Mucosa of stomach (tissue), 1 donor: ENCODE measurements around the gene NUDT19.
"Not testable (repeated sequence)": the region's sequence is repeated elsewhere in the genome, so short reads cannot be mapped to it uniquely, and the experiment has no call there.

ENCODE experiments used
- H3K27me3 ChIP-seq: one replicate; pipeline ENCODE4 v1.7.0; 2013; ENCODE audit warnings: mild to moderate bottlenecking, low read length; ENCODE audit not compliant: control insufficient read depth, insufficient read depth
- H3K36me3 ChIP-seq: one replicate; pipeline ENCODE4 v1.7.0; 2013; ENCODE audit warnings: low read length; ENCODE audit not compliant: control insufficient read depth, insufficient read depth
- H3K4me1 ChIP-seq: one replicate; pipeline ENCODE4 v1.7.0; 2013; ENCODE audit warnings: mild to moderate bottlenecking, low read length; ENCODE audit not compliant: control insufficient read depth, insufficient read depth
- H3K4me3 ChIP-seq: one replicate; pipeline ENCODE4 v1.7.0; 2013; ENCODE audit warnings: low read length
- H3K9ac ChIP-seq: one replicate; pipeline ENCODE4 v1.7.0; 2013; ENCODE audit warnings: mild to moderate bottlenecking, low read length, moderate library complexity
- H3K9me3 ChIP-seq: one replicate; pipeline ENCODE4 v1.7.0; 2013; ENCODE audit warnings: mild to moderate bottlenecking, low read length, moderate library complexity; ENCODE audit not compliant: control insufficient read depth
- donor health status: Pancreatic carcinoma.

Gene NUDT19

GRCh38 chr19:32719611-32720059, 28.0 kb downstream of the NUDT19 start, which contains the start of gene TDRD12:
TSS of gene TDRD12 (plus strand) at chr19:32719767. CDS start at chr19:32720073, 306 bp downstream.
- no peak within 1 kb of the TSS for H3K4me3 ChIP-seq

GRCh38 chr19:32720216-32720935, 28.8 kb downstream of the NUDT19 start:
- H3K4me3 ChIP-seq, result no peak overlapping the region
- H3K9ac ChIP-seq, result no peak overlapping the region
- no peaks in the 10 kb centered on the region for H3K9me3 ChIP-seq
- no peaks in the 10 kb centered on the region for H3K27me3 ChIP-seq
- H3K36me3 ChIP-seq, result no peaks in the 10 kb centered on the region
- H3K4me1 ChIP-seq, result no peaks in the 10 kb centered on the region

More at GRCh38 chr19:32719611-32720059, 28.0 kb downstream of the NUDT19 start, which contains the start of gene TDRD12:
- H3K4me1 ChIP-seq, result no peaks in the 10 kb centered on the region
- H3K36me3 ChIP-seq, result no peaks in the 10 kb centered on the region
- H3K9ac ChIP-seq, result no peak within 1 kb of the TSS
- no peaks in the 10 kb centered on the region for H3K27me3 ChIP-seq
- no peaks in the 10 kb centered on the region for H3K9me3 ChIP-seq

GRCh38 chr19:32720936-32721250, 29.3 kb downstream of the NUDT19 start:
- Histone ChIP-seq H3K4me1 (no peaks in the 10 kb centered on the region), H3K36me3 (no peaks in the 10 kb centered on the region), H3K27me3 (no peaks in the 10 kb centered on the region), H3K9me3 (no peaks in the 10 kb centered on the region), H3K9ac (no peak overlapping the region), H3K4me3 (no peak overlapping the region)

- H3K9me3 ChIP-seq, result no peaks in the 10 kb centered on the region
- no peaks in the 10 kb centered on the region for H3K36me3 ChIP-seq
- H3K4me3 ChIP-seq, result no peak overlapping the region
- peaks cover 6% of the 10 kb centered on the region for H3K27me3 ChIP-seq
- H3K9ac ChIP-seq, result no peak overlapping the region
- no peaks in the 10 kb centered on the region for H3K4me1 ChIP-seq
Observed at GRCh38 chr19:32735936-32736335, 44.3 kb downstream of the NUDT19 start.

GRCh38 chr19:32743021-32743420, 51.4 kb downstream of the NUDT19 start:
- H3K27me3 ChIP-seq, result peaks cover 6% of the 10 kb centered on the region
- H3K9me3 ChIP-seq, result no peaks in the 10 kb centered on the region
- H3K4me3 ChIP-seq, result no peak overlapping the region
- H3K9ac ChIP-seq, result no peak overlapping the region
- no peaks in the 10 kb centered on the region for H3K4me1 ChIP-seq
- H3K36me3 ChIP-seq, result no peaks in the 10 kb centered on the region

GRCh38 chr19:32743447-32743846, 51.8 kb downstream of the NUDT19 start:
- peaks cover 6% of the 10 kb centered on the region for H3K27me3 ChIP-seq
- no peaks in the 10 kb centered on the region for H3K36me3 ChIP-seq
- no peaks in the 10 kb centered on the region for H3K9me3 ChIP-seq
- no peaks in the 10 kb centered on the region for H3K4me1 ChIP-seq
- H3K9ac ChIP-seq, result no peak overlapping the region
- H3K4me3 ChIP-seq, result no peak overlapping the region

- no peak overlapping the region for H3K9ac ChIP-seq
- H3K4me3 ChIP-seq, result no peak overlapping the region
- H3K9me3 ChIP-seq, result no peaks in the 10 kb centered on the region
- H3K27me3 ChIP-seq, result no peaks in the 10 kb centered on the region
- H3K36me3 ChIP-seq, result no peaks in the 10 kb centered on the region
- H3K4me1 ChIP-seq, result no peaks in the 10 kb centered on the region
Observed at GRCh38 chr19:32744555-32745325, 53.1 kb downstream of the NUDT19 start.

- not testable (repeated sequence) for H3K36me3 ChIP-seq, H3K27me3 ChIP-seq, H3K9ac ChIP-seq, H3K4me3 ChIP-seq, H3K9me3 ChIP-seq, H3K4me1 ChIP-seq
Observed at GRCh38 chr19:32745594-32746251, 54.1 kb downstream of the NUDT19 start.

GRCh38 chr19:32746631-32747196, 55.1 kb downstream of the NUDT19 start:
- not testable (repeated sequence) for H3K4me1 ChIP-seq, H3K9me3 ChIP-seq, H3K4me3 ChIP-seq, H3K27me3 ChIP-seq, H3K9ac ChIP-seq, H3K36me3 ChIP-seq

- Histone ChIP-seq H3K4me1 (no peaks in the 10 kb centered on the region), H3K9me3 (no peaks in the 10 kb centered on the region), H3K9ac (no peak overlapping the region), H3K4me3 (no peak overlapping the region), H3K36me3 (no peaks in the 10 kb centered on the region), H3K27me3 (no peaks in the 10 kb centered on the region)
Observed at GRCh38 chr19:32748497-32748896, 56.9 kb downstream of the NUDT19 start.

GRCh38 chr19:32748948-32749347, 57.3 kb downstream of the NUDT19 start:
- Histone ChIP-seq H3K27me3 (no peaks in the 10 kb centered on the region), H3K4me1 (no peaks in the 10 kb centered on the region), H3K9me3 (no peaks in the 10 kb centered on the region), H3K9ac (no peak overlapping the region), H3K36me3 (no peaks in the 10 kb centered on the region), H3K4me3 (no peak overlapping the region)

- no peaks in the 10 kb centered on the region for H3K36me3 ChIP-seq
Observed at GRCh38 chr19:32749361-32749760, 57.7 kb downstream of the NUDT19 start.

More at GRCh38 chr19:32749361-32749760, 57.7 kb downstream of the NUDT19 start:
- no peaks in the 10 kb centered on the region for H3K4me1 ChIP-seq
- no peaks in the 10 kb centered on the region for H3K27me3 ChIP-seq
- no peaks in the 10 kb centered on the region for H3K9me3 ChIP-seq
- H3K4me3 ChIP-seq, result no peak overlapping the region
- no peak overlapping the region for H3K9ac ChIP-seq
